Liver (tissue), 9 donors: Measurements from ENCODE around the gene TMEM63A. TPM values are rescaled to one million over a fixed set of nuclear protein-coding genes. Genes with fewer than 3 reads are reported as not detected.
"Not testable (repeated sequence)": the region's sequence is repeated elsewhere in the genome, so short reads cannot be mapped to it uniquely, and the experiment has no call there.

Experiments used
- DNase-seq: peaks from one replicate; pipeline ENCODE4 v3.0.0-alpha.2; 2017; ENCODE audit warnings: low spot score
- H3K27ac ChIP-seq, 2 donors: one replicate each; pipeline ENCODE4 v1.7.0; 2013; ENCODE audit warnings: inconsistent platforms in 2 of 2, low read length in 2 of 2, control low read depth in 1 of 2, low read depth in 1 of 2, mild to moderate bottlenecking in 1 of 2
- H3K27me3 ChIP-seq, 4 donors: one replicate each; pipeline versions ENCODE4 v1.6.1 to v1.7.0; 2013; ENCODE audit warnings: low read length in 3 of 4, inconsistent platforms in 1 of 4, mild to moderate bottlenecking in 1 of 4, moderate library complexity in 1 of 4; ENCODE audit not compliant: control insufficient read depth in 4 of 4, insufficient read depth in 4 of 4
- H3K36me3 ChIP-seq, 4 donors: one replicate each; pipeline versions ENCODE4 v1.6.1 to v1.7.0; 2013; ENCODE audit warnings: low read length in 3 of 4, mild to moderate bottlenecking in 3 of 4, low read depth in 1 of 4, moderate library complexity in 1 of 4; ENCODE audit not compliant: control insufficient read depth in 4 of 4, insufficient read depth in 3 of 4
- H3K4me1 ChIP-seq, 4 donors: one replicate each; pipeline versions ENCODE4 v1.6.1 to v1.7.0; 2013; ENCODE audit warnings: low read length in 3 of 4, mild to moderate bottlenecking in 3 of 4, moderate library complexity in 1 of 4; ENCODE audit not compliant: control insufficient read depth in 4 of 4, insufficient read depth in 4 of 4
- H3K4me3 ChIP-seq, 3 donors: one replicate each; pipeline versions ENCODE4 v1.6.1 to v1.7.0; 2013; ENCODE audit warnings: low read length in 3 of 3, control low read depth in 1 of 3, low read depth in 1 of 3, mild to moderate bottlenecking in 1 of 3
- H3K9ac ChIP-seq, 2 donors: one replicate each; pipeline ENCODE4 v1.7.0; 2013; ENCODE audit warnings: low read length in 2 of 2, mild to moderate bottlenecking in 2 of 2, moderate library complexity in 2 of 2, control low read depth in 1 of 2, low read depth in 1 of 2
- H3K9me3 ChIP-seq, 4 donors: one replicate each; pipeline versions ENCODE4 v1.6.1 to v1.7.0; 2013; ENCODE audit warnings: low read length in 3 of 4; ENCODE audit not compliant: control insufficient read depth in 4 of 4
- CTCF ChIP-seq: fragments of 150-350 bp; IDR thresholded peaks from 2 replicates; pipeline ENCODE4 v1.5.1; 2017; ENCODE audit warnings: improper control_type of control experiment, low read depth, low read length; ENCODE audit not compliant: missing input control
- FOXA1 ChIP-seq: IDR thresholded peaks from 2 replicates; pipeline ENCODE4 v1.6.1; 2016; ENCODE audit warnings: antibody characterized with exemption
- HNF4A ChIP-seq, 2 donors: conservative IDR thresholded peaks; 2 replicates each; pipeline ENCODE4 v1.6.1; 2016; ENCODE audit warnings: antibody characterized with exemption in 2 of 2, mild to moderate bottlenecking in 2 of 2
- HNF4G ChIP-seq: IDR thresholded peaks from 2 replicates; pipeline ENCODE4 v1.6.1; 2016; ENCODE audit warnings: antibody characterized with exemption
- JUND ChIP-seq, 2 donors: IDR thresholded peaks; 2 replicates each; pipeline ENCODE4 v1.6.1; 2016; ENCODE audit warnings: antibody characterized with exemption in 2 of 2
- NR2F2 ChIP-seq: IDR thresholded peaks from 2 replicates; pipeline ENCODE4 v1.6.1; 2016; ENCODE audit warnings: antibody characterized with exemption
- RAD21 ChIP-seq, 2 donors: IDR thresholded peaks; 2 replicates each; pipeline ENCODE4 v1.6.1; 2016; ENCODE audit warnings: antibody characterized with exemption in 2 of 2, mild to moderate bottlenecking in 2 of 2
- RXRA ChIP-seq, 2 donors: IDR thresholded peaks; 2 replicates each; pipeline ENCODE4 v1.6.1; 2017 to 2018; ENCODE audit warnings: antibody characterized with exemption in 2 of 2, mild to moderate bottlenecking in 1 of 2
- WGBS: extraction: QIAGEN DNeasy Blood & Tissue Kit; methylation state at CpG from one replicate; pipeline ENCODE4 v1.1.7; 2013; 5-methylcytosine and 5-hydroxymethylcytosine counted together
- polyA plus RNA-seq, 2 donors: library from polyadenylated mRNA; stranded (reverse) in 1 of 2; unstranded in 1 of 2; fragments of 200-250 nt in 1 of 2; fragments of >200 nt in 1 of 2; fragmentation: Nextera tagmentation in 1 of 2; extraction: Ambion mirVana in 1 of 2; gene quantifications; one replicate each; pipeline versions ENCODE4 v1.2.1 to v1.2.3, GENCODE V29; 2013 to 2015
- total RNA-seq, 2 donors: library from RNA; depleted of rRNA; stranded (reverse); fragments of >200 nt; gene quantifications; one replicate each; pipeline ENCODE4 v1.2.3, GENCODE V29; 2014
- donor health status: healthy.
- donor health status: healthy.
- donor health status: healthy.
- donor health status: healthy.
- donor health status: healthy.

The TMEM63A gene
- total and polyA plus RNA-seq, 4 donors: 9.6 to 54.0 (median 11.6) TPM

- peak overlapping the region; percentile 75 to 93 for H3K27ac ChIP-seq
- peak overlapping the region; percentile 46 to 72 for H3K9ac ChIP-seq
- H3K36me3 ChIP-seq: no peaks in the 10 kb centered on the region
- H3K9me3 ChIP-seq: no peaks in the 10 kb centered on the region
- peak overlapping the region; percentile 63 to 95 (median 67) for H3K4me3 ChIP-seq
- WGBS: 62% methylated on average over 8 of the region's 8 CpGs
- H3K27me3 ChIP-seq: no peaks in the 10 kb centered on the region
- no peak for DNase-seq
- H3K4me1 ChIP-seq: peaks cover 30 to 62% (median 57%) of the 10 kb centered on the region in 4 donors
- TF ChIP-seq RAD21 (IDR thresholded peaks at IDR 0.05) (no peak), NR2F2 (no peak)
Measured at GRCh38 chr1:225812488-225813213, 69.5 kb downstream of the TMEM63A start.

GRCh38 chr1:225811622-225812487, 70.3 kb downstream of the TMEM63A start:
- WGBS: 26% methylated on average over 10 of the region's 10 CpGs
- no peak for DNase-seq
- Histone ChIP-seq H3K4me1 (peaks cover 26 to 54% (median 50%) of the 10 kb centered on the region in 4 donors), H3K4me3 (peak overlapping the region; percentile 63 to 95 (median 67)), H3K9me3 (no peaks in the 10 kb centered on the region), H3K27ac (peak overlapping the region; percentile 75 to 93), H3K27me3 (no peaks in the 10 kb centered on the region), H3K36me3 (no peaks in the 10 kb centered on the region), H3K9ac (peak overlapping the region; percentile 43 to 72)
- TF ChIP-seq HNF4A (conservative IDR thresholded peaks at IDR 0.05) (peak; percentile 65 to 74), FOXA1 (no peak), CTCF (peak; percentile 23), HNF4G (no peak), NR2F2 (no peak), RXRA (IDR thresholded peaks at IDR 0.05) (peak; percentile 5 to 72), RAD21 (IDR thresholded peaks at IDR 0.05) (peak; percentile 55 to 56), JUND (IDR thresholded peaks at IDR 0.05) (no peak)

- peak in 1 of 2 donors; percentile 24 for TF ChIP-seq RXRA (IDR thresholded peaks at IDR 0.05)
- H3K4me1 ChIP-seq: peaks cover 20 to 45% (median 40%) of the 10 kb centered on the region in 4 donors
- not testable (repeated sequence) for H3K36me3 ChIP-seq, H3K27me3 ChIP-seq, DNase-seq, H3K9me3 ChIP-seq
- peak overlapping the region; percentile 45 to 72 for H3K9ac ChIP-seq
- peak overlapping the region; percentile 75 to 93 for H3K27ac ChIP-seq
- H3K4me3 ChIP-seq: peak overlapping the region; percentile 63 to 95 (median 75)
- WGBS: 8% methylated on average over 29 of the region's 29 CpGs
Measured at GRCh38 chr1:225810579-225811538, 71.3 kb downstream of the TMEM63A start.
